CD4-positive, alpha-beta T cell treated with Interleukin-17A for 4 hours (primary cell): ENCODE data around the gene MRPL30.
"Not testable (repeated sequence)": the region's sequence is repeated elsewhere in the genome, so short reads cannot be mapped to it uniquely, and the experiment has no call there.

Experiments used
- DNase-seq: peaks from one replicate; pipeline ENCODE4 v3.0.0-alpha.2; 2020; ENCODE audit warnings: mixed read lengths

Gene MRPL30

GRCh38 chr2:99180755-99181623 is at the start of gene MRPL30, which contains the start of gene MITD1:
Gene MRPL30 (plus strand): TSS chr2:99181184. CDS start chr2:99186204, 5,020 bp downstream.
Gene MITD1 (minus strand): TSS chr2:99181058. CDS start chr2:99180981, 77 bp downstream.
- DNase-seq: peak; percentile 90

- not testable (repeated sequence) for DNase-seq
Measured at GRCh38 chr2:99135044-99135556, 45.9 kb upstream of the MRPL30 start.

DNA sequence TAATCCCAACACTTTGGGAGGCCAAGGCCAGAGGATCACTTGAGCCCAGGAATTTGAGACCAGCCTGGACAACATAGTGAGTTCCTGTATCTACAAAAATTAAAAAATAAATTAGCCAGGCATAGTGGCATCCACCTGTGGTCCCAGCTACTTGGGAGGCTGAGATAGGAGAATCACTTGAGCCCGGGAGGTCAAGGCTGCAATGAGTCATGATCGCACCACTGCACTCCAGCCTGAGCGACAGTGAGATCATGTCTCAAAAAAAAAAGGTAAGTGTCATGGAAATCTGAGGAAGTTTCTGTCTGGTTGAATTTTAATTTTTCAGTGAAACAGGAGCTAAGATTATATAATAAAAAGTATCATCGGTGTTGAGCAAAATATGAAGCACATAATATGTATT is 42.0 kb upstream of the MRPL30 start:
- no peak for DNase-seq

GRCh38 chr2:99140056-99140859 is 40.7 kb upstream of the MRPL30 start:
- no peak for DNase-seq

DNA sequence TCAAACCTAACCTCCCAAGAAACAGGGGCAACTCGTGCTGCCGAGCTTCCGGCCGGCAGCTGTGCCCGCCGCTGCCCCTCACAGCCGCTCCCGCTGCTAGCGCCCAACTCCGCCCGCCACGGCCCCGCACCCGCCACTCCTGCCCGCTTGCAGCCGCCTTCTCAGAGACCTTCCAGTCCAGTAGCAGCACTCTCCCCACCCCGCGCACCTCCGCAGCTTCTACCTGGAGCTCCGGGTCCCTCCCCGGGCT is 40.2 kb upstream of the MRPL30 start:
- DNase-seq: no peak

- DNase-seq: peak; percentile 99
Measured at GRCh38 chr2:99141110-99142108, 39.6 kb upstream of the MRPL30 start, which contains the start of gene C2orf15. Gene C2orf15 (plus strand): TSS chr2:99141707. CDS start chr2:99150559, 8,852 bp downstream.

- DNase-seq: no peak
Measured at GRCh38 chr2:99150706-99151105, 30.3 kb upstream of the MRPL30 start.

DNA sequence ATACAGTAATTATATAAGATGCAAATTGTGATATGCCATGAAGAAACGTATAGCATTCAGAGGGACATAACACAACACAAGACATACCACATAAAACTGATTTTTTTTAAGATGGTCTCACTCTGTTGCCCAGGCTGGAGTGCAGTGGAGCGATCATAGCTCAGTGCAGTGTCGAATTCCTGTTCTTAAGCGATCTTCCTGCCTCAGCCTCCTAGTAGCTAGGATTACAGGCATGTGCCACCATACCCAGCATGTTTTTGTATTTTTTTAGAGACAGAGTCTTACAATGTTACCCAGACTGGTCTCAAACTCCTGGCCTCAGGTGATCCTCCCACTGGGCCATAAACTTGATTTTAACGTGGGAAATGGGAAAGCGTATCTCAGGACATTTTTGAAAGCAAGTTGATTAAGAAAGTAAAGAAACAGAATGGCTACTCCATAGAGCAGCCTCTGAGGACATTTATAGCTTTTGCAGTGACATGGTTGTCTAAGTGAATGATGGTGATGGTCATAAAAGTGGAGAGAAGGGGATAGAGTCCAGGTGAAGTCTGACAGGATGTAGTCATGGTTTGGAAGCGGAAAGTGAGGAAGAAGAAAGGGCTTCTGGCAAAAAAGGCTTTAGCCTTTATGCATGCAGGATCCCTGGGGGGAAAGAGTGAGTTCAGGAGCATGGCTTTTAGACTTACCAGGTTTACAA is 28.6 kb upstream of the MRPL30 start:
- DNase-seq: no peak

DNA sequence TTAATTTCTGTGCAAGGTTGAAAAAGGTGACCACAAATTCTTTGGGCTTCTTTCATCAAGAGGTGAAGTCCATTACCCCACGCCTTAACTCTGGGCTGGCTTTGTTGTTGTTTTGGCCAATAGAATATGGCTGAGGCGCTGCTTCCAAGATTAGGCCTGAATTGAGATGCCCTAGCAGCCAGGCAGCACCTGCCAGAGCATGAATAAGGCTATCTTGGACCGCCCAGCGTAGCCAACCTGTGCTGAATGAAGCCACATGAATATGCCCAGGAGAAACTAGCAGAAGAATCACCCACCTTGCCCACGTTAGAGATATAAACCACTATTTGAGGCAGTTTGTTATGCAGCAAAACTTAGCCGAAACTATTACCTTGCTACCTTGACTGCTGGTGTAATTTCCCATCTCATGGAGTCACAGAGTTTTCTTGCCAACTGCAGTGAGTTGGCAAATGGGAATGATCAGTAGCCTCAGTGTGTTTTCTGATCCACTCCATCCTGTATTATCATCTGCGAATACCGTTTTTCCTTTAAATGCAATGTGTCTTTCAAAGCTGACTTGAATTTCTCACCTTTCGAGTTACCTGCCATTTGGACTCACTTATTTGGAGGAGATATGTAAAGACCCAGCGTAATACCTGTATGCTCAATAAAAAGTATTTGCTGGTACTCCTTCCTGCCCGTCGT is 26.9 kb upstream of the MRPL30 start:
- no peak for DNase-seq

DNA sequence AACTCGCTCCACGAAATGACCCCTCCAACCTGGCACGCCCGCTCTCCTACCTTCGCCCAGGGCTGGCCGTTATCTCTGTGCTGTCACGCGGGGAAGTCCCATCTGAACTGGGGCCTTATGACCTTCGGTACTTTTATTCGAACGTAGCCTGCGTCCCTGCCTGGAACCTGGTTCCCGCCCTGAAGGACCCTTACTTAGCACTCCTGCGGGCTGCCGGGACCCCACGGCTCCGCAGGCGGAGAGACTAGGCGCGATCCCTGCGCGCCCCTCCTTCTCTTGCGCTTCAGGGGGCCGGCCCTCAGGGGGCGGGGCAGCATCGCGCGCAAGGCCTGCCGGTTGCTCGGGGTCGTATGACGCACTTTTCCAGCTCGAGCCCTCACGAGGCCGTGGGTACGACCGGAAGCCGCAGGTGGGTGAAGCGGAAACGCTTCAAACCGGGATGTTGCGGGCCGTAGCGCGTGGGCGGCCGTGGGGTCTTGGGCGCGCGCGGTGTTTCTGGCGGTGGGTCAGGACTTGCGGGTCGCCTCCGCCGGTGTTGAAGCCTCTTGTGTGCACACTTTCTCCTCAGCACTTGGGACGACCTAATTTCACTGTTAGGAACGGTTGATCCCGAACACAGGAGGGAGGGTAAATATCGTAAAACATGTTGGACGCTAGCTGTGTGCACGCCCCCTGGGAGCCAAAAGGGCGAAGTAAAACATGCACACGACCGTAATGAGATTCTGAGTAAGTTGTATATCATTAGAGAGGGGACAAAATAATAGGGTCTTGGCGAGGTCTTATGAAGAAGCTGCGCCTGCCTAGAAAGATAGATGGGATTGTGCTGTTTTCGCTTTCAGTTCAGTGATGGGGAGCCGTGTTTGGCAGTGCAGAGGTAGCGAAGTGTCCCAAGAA is 26.1 kb upstream of the MRPL30 start, which contains the start of the genes LIPT1 and TSGA10:
Gene LIPT1 (plus strand): TSS at position 325 of the 894 bp plus-strand sequence. CDS start 6,991 bp downstream, outside the sequence.
Gene TSGA10 (minus strand): TSS at position 300 of the 894 bp plus-strand sequence. CDS start 45,503 bp downstream, outside the sequence.
- peak; percentile 93 for DNase-seq

DNA sequence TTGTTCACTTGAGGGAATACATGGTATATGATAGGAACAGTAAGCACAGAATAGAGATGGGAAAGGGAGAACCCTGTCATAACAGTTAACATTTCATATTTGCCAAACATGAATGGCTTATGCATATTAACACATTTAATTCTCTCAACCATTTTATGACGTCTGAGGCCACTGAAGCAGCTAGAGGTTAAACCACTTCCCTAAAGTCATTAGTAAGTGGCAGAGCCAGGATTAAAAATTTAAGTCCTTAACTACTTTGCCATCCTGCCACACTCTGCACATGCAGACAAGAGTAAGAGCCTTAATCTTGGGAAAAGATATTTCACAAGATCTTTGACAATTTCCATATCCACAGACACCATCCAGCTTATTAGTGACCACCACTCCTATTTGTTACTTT is 24.1 kb upstream of the MRPL30 start:
- no peak for DNase-seq

DNA sequence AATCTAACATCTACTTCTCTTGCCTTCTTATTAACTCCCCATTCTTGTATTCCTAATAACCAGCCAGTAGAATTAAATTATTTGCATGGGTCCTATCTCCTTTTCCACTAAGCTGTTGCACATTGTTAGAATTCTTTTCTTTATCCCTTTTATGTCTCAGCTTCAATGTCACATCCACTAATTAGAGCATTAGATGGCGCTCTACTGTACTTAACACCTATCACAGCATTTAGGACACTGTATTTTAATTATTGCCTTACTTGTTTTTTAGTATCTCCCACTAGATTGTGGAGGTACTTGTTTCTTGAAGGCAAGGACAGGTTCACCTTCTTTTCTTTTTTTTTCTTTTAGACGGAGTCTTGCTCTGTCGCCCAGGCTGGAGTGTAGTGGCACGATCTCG is 22.4 kb upstream of the MRPL30 start:
- DNase-seq: no peak

GRCh38 chr2:99159594-99159993 is 21.4 kb upstream of the MRPL30 start:
- DNase-seq: no peak

DNA sequence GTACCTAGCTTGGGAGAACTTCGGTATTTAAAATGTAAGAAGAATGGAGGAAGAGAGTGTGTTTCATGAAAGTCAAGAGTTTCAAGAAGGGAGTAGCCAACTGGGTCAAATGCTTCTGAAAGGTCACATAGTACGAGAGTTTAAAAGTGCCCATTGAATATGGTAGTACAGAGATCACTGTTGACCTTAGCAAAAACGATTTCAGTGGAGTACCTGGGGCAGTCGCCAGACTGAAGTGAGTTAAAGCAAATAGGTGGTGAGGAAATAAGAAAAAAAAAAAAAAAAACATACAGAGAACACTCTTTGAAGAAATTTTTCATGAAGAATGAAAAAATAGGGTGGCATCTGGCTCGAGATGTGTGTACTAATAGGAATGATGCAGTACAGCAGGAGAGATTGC is 14.8 kb upstream of the MRPL30 start:
- DNase-seq: no peak

- DNase-seq: no peak
Measured at GRCh38 chr2:99169534-99169933, 11.4 kb upstream of the MRPL30 start.

GRCh38 chr2:99171377-99172140 is 9.4 kb upstream of the MRPL30 start:
- DNase-seq: no peak

GRCh38 chr2:99181624-99182000 is 628 bp downstream of the MRPL30 start:
- DNase-seq: no peak

GRCh38 chr2:99183025-99183424 is 2.0 kb downstream of the MRPL30 start:
- DNase-seq: no peak

DNA sequence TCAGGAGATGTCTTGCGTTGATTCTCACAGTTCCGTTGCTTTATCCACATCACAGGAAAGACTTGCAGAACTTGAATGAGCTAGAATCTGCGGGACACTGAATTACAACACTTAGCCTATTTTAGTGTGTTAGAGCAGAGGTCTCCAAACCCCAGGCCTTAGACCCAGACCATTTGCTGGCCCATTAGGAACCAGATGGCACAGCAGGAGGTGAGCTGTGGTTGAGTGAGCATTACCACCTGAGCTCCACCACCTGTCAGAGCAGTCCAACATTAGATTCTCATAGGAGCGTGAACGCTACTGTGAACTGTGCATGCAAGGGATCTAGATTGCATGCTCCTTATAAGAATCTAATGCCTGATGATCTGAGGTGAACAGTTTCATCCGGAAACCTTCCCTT is 3.8 kb downstream of the MRPL30 start:
- no peak for DNase-seq
